Superior temporal gyrus (tissue), 1 donor: ENCODE measurements around the gene ACAA1.

Experiments
- DNase-seq: peaks from one replicate; pipeline ENCODE4 v3.0.0-alpha.2; 2016; ENCODE audit errors: extremely low spot score

ACAA1 gene

GRCh38 chr3:38119248-38119544 is 17.7 kb downstream of the ACAA1 start:
- no peak for DNase-seq

- no peak for DNase-seq
Observed at GRCh38 chr3:38118421-38119247, 18.3 kb downstream of the ACAA1 start.

- DNase-seq = peak; percentile 46
Observed at GRCh38 chr3:38117748-38118420, 19.0 kb downstream of the ACAA1 start.

- no peak for DNase-seq
Observed at GRCh38 chr3:38117163-38117716, 19.7 kb downstream of the ACAA1 start.

GRCh38 chr3:38116471-38117162 is 20.3 kb downstream of the ACAA1 start:
- DNase-seq = no peak

- DNase-seq = no peak
Observed at GRCh38 chr3:38115645-38116427, 21.1 kb downstream of the ACAA1 start.

GRCh38 chr3:38114875-38115644 is 21.9 kb downstream of the ACAA1 start:
- DNase-seq = no peak

GRCh38 chr3:38114052-38114874 is 22.7 kb downstream of the ACAA1 start:
- no peak for DNase-seq

- DNase-seq = no peak
Observed at GRCh38 chr3:38112378-38112761, 24.6 kb downstream of the ACAA1 start.

GRCh38 chr3:38111696-38112377 is 25.1 kb downstream of the ACAA1 start:
- no peak for DNase-seq

GRCh38 chr3:38111201-38111600 is 25.7 kb downstream of the ACAA1 start:
- no peak for DNase-seq

GRCh38 chr3:38110314-38111050 is 26.4 kb downstream of the ACAA1 start:
- no peak for DNase-seq

- no peak for DNase-seq
Observed at GRCh38 chr3:38109580-38110313, 27.2 kb downstream of the ACAA1 start.

GRCh38 chr3:38108649-38109579 is 28.0 kb downstream of the ACAA1 start:
- no peak for DNase-seq

- no peak for DNase-seq
Observed at GRCh38 chr3:38107911-38108648, 28.8 kb downstream of the ACAA1 start.

GRCh38 chr3:38105525-38105924 is 31.4 kb downstream of the ACAA1 start:
- no peak for DNase-seq
